ENCODE results near the gene SLC35D3.
A peak's percentile ranks its signal among the peaks of the same experiment; 100 is the strongest.
"Not testable (repeated sequence)": the region's sequence is repeated elsewhere in the genome, so short reads cannot be mapped to it uniquely, and the experiment has no call there.

Gene SLC35D3

DNA sequence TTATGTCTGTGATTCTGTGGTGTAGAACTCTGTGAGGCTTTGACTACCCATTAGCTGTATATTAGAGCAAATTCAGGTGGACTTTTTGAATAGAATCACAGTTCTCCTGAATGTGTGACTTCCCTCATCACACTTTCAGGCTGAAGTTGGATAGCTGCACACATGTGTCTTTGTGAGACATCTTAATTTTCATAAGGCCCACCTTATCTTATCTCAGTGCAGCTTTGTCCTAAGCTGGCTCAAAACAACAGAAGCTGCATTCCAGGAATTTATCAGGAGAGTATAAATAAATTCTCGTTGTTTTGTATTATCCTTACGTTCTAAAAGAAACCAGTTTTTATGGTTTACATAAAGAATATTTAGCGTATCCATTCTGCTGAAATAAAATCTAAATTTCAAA is 26.2 kb upstream of the SLC35D3 start:
- Histone ChIP-seq H3K4me1 (ENCODE audit: control insufficient read depth, insufficient read depth, low read length) (no peaks in the 10 kb centered on the region), H3K9ac (ENCODE audit: low read length) (no peak overlapping the region), H3K9me3 (ENCODE audit: control insufficient read depth, low read length) (no peaks in the 10 kb centered on the region), H3K4me3 (ENCODE audit: low read length) (no peak overlapping the region), H3K36me3 (ENCODE audit: control insufficient read depth, insufficient read depth, low read length, severe bottlenecking) (peaks cover 12% of the 10 kb centered on the region), H3K27me3 (replicated peaks; ENCODE audit: control insufficient read depth, insufficient read depth, low read length) (no peaks in the 10 kb centered on the region)
- DNase-seq (ENCODE audit: low read depth): no peak

DNA sequence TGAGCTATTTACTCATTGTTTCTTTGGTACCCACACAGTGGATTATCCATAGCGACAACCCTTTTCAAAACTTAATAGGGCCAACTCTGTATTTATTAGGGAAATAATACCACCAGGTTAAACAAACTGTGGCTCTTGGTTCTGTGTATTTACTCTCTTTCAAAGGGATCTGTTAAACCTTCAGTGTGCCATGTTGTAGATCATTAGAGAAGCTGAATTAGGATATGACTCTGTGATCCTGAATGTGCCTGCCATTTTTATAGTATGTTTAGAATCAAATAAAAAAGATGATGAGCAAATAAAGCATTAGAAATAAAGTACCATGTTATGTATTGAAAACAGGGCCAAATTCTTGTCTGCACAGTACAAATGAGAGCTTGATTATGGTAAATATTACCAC is 25.0 kb upstream of the SLC35D3 start:
- H3K36me3 ChIP-seq (ENCODE audit: control insufficient read depth, insufficient read depth, low read length, severe bottlenecking): peaks cover 17% of the 10 kb centered on the region
- H3K27me3 ChIP-seq (replicated peaks; ENCODE audit: control insufficient read depth, insufficient read depth, low read length): no peaks in the 10 kb centered on the region
- H3K4me3 ChIP-seq (ENCODE audit: low read length): no peak overlapping the region
- no peak overlapping the region for H3K9ac ChIP-seq (ENCODE audit: low read length)
- DNase-seq (ENCODE audit: low read depth): no peak
- no peaks in the 10 kb centered on the region for H3K4me1 ChIP-seq (ENCODE audit: control insufficient read depth, insufficient read depth, low read length)
- no peaks in the 10 kb centered on the region for H3K9me3 ChIP-seq (ENCODE audit: control insufficient read depth, low read length)

DNA sequence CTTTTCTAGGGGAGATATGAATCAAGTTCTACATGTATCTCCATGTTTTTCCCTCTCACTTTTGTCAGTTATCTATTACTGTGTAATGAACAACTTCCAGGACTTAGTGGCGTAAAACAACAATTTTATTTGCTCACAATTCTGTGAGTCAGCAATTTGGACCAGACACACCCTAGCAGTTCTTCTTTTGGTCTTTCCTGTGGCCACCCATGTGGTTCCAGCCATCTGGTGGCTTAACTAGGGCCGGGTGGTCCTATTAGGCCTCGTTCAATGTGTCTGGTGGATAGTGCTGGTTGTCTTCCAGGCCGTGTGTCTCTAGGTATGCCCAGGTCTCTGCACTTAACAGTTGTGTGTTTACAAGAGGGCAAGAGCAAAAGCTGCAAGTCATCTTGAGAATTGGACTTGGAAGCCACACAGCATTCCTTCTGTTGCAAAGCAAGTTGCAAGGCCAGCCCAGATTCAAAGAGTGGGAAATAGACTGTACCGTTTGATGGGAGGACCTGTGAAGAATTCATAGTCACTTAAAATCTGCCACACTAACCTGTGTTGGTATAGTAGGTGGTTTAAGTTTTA is 20.8 kb upstream of the SLC35D3 start:
- DNase-seq (ENCODE audit: low read depth): no peak

DNA sequence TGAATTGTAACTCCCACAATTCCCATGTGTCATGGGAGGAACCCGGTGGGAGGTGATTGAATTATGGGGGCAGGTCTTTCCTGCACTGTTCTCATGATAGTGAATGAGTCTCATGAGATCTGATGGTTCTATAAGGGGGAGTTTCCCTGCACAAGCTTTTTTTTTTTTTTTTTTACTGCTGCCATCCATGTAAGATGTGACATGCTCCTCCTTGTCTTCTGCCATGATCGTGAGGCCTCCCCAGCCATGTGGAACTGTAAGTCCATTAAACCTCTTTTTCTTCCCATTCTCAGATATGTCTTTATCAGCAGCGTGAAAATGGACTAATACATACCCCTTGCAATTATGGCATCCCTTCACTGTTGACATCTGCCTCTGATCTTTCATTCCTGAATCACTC is 17.6 kb upstream of the SLC35D3 start:
- not testable (repeated sequence) for H3K4me1 ChIP-seq (ENCODE audit: control insufficient read depth, insufficient read depth, low read length); H3K9me3 ChIP-seq (ENCODE audit: control insufficient read depth, low read length); DNase-seq (ENCODE audit: low read depth); H3K4me3 ChIP-seq (ENCODE audit: low read length); H3K27me3 ChIP-seq (replicated peaks; ENCODE audit: control insufficient read depth, insufficient read depth, low read length); H3K9ac ChIP-seq (ENCODE audit: low read length)
- peaks cover 15% of the 10 kb centered on the region for H3K36me3 ChIP-seq (ENCODE audit: control insufficient read depth, insufficient read depth, low read length, severe bottlenecking)

More for the DNA sequence above, 20.8 kb upstream of the SLC35D3 start:
- Histone ChIP-seq H3K9me3 (ENCODE audit: control insufficient read depth, low read length) (no peaks in the 10 kb centered on the region), H3K36me3 (ENCODE audit: control insufficient read depth, insufficient read depth, low read length, severe bottlenecking) (peaks cover 23% of the 10 kb centered on the region), H3K4me1 (ENCODE audit: control insufficient read depth, insufficient read depth, low read length) (no peaks in the 10 kb centered on the region), H3K27me3 (replicated peaks; ENCODE audit: control insufficient read depth, insufficient read depth, low read length) (no peaks in the 10 kb centered on the region), H3K9ac (ENCODE audit: low read length) (no peak overlapping the region), H3K4me3 (ENCODE audit: low read length) (no peak overlapping the region)

DNA sequence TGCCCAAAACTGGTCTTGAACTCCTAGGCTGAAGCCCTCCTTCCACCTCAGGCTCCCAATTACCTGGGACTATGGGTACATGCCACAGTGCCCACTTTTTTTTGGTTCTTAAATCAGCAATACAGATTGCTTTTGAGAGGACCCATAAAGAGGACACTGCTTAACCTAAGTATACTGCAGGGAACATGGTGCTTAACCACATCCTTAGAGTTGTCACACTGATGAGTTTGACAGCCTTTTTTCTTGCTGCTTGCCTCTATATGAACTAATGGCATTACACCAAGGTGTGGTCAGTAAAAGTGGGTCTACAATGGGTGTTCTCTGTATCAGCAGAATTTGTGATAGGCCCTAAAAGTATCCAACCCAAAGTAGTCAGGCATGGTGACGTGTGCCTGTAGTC is 7.2 kb upstream of the SLC35D3 start:
- no peaks in the 10 kb centered on the region for H3K9me3 ChIP-seq (ENCODE audit: control insufficient read depth, low read length)
- peaks cover 12% of the 10 kb centered on the region for H3K36me3 ChIP-seq (ENCODE audit: control insufficient read depth, insufficient read depth, low read length, severe bottlenecking)
- peaks cover 10% of the 10 kb centered on the region for H3K27me3 ChIP-seq (replicated peaks; ENCODE audit: control insufficient read depth, insufficient read depth, low read length)
- no peak overlapping the region for H3K9ac ChIP-seq (ENCODE audit: low read length)
- no peaks in the 10 kb centered on the region for H3K4me1 ChIP-seq (ENCODE audit: control insufficient read depth, insufficient read depth, low read length)
- no peak overlapping the region for H3K4me3 ChIP-seq (ENCODE audit: low read length)
- no peak for DNase-seq (ENCODE audit: low read depth)

DNA sequence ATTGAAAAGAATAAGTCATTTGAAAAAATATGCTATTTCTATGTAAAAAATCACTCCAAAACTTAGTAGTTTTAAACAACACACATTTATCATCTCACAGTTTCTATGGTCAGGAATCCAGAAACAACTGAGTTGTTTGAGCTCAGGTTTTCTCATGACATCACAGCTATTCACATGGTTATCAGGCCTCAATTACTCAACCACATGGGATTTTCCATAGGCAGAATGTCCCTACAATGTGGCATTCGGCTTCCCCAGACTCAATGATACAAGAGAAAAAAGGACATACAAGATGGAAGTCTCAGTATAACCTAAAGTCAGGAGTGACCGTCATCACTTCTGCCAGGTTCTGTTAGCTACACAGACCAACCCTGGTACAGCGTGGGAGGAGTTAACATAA is 3.4 kb upstream of the SLC35D3 start:
- Histone ChIP-seq H3K4me3 (ENCODE audit: low read length) (no peak overlapping the region), H3K27me3 (replicated peaks; ENCODE audit: control insufficient read depth, insufficient read depth, low read length) (peaks cover 25% of the 10 kb centered on the region), H3K9ac (ENCODE audit: low read length) (no peak overlapping the region), H3K4me1 (ENCODE audit: control insufficient read depth, insufficient read depth, low read length) (peaks cover 16% of the 10 kb centered on the region), H3K36me3 (ENCODE audit: control insufficient read depth, insufficient read depth, low read length, severe bottlenecking) (peaks cover 9% of the 10 kb centered on the region), H3K9me3 (ENCODE audit: control insufficient read depth, low read length) (no peaks in the 10 kb centered on the region)
- no peak for DNase-seq (ENCODE audit: low read depth)

DNA sequence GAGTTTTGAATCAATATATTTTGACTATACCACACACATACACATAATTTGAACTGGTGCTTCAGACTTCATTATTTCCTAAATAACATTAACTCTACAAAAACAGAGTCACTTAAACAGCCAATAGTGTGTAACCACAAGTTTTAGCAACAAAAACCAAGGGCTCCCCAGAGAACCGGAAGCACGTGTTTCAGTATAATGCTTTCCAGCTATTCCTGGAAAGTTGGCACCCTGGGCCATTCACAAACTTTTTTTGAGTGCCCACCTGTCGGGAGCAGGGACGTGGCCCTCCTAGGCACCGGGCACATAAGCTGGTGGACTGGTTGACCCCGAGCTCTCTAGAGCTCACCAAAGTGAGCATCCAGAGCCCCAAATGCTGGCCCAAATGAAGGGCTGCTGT is 1.9 kb upstream of the SLC35D3 start:
- H3K27me3 ChIP-seq (replicated peaks; ENCODE audit: control insufficient read depth, insufficient read depth, low read length): peaks cover 25% of the 10 kb centered on the region
- peaks cover 16% of the 10 kb centered on the region for H3K4me1 ChIP-seq (ENCODE audit: control insufficient read depth, insufficient read depth, low read length)
- H3K4me3 ChIP-seq (ENCODE audit: low read length): no peak overlapping the region
- H3K36me3 ChIP-seq (ENCODE audit: control insufficient read depth, insufficient read depth, low read length, severe bottlenecking): peaks cover 9% of the 10 kb centered on the region
- no peak overlapping the region for H3K9ac ChIP-seq (ENCODE audit: low read length)
- DNase-seq (ENCODE audit: low read depth): no peak
- no peaks in the 10 kb centered on the region for H3K9me3 ChIP-seq (ENCODE audit: control insufficient read depth, low read length)

DNA sequence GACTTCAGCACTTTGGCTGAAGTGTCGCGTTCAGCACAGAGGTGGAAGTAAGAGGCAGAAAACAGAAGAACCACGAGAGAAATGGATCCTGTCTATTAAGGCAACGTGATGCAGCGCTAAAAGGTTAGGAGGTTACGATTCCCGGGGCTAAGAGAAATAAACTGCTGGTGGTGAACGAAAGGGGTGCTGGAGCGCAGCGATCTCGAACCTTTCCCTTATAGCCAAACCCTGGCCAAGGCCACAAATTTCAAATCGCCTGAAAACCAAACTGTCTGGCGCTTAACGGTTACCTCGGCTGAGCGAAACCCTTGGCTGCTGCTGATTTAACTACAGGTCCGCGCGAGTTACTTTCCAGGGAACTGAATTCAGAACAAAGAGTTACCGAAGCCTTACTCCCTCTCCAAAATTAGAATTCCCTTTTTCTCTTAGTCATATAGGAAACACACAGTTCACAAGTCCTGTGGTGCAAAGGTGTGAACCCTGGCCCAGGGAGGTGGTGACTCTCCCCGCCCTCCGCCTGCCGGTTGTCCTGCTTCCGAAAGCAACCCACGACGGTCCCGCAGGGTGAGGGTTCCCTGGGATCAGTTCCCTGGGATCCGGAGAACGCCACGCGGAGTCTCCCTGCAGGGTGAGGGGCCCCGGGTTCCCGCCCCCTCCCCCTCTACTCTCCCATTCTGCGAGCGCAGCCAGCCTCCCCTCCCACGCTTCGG is 1.3 kb upstream of the SLC35D3 start:
- peaks cover 4% of the 10 kb centered on the region for H3K36me3 ChIP-seq (ENCODE audit: control insufficient read depth, insufficient read depth, low read length, severe bottlenecking)
- H3K9ac ChIP-seq (ENCODE audit: low read length): no peak overlapping the region
- H3K27me3 ChIP-seq (replicated peaks; ENCODE audit: control insufficient read depth, insufficient read depth, low read length): peaks cover 25% of the 10 kb centered on the region
- peak overlapping the region; percentile 71 for H3K4me3 ChIP-seq (ENCODE audit: low read length)
- peak; percentile 20 for DNase-seq (ENCODE audit: low read depth)
- H3K9me3 ChIP-seq (ENCODE audit: control insufficient read depth, low read length): no peaks in the 10 kb centered on the region
- H3K4me1 ChIP-seq (ENCODE audit: control insufficient read depth, insufficient read depth, low read length): peaks cover 16% of the 10 kb centered on the region

DNA sequence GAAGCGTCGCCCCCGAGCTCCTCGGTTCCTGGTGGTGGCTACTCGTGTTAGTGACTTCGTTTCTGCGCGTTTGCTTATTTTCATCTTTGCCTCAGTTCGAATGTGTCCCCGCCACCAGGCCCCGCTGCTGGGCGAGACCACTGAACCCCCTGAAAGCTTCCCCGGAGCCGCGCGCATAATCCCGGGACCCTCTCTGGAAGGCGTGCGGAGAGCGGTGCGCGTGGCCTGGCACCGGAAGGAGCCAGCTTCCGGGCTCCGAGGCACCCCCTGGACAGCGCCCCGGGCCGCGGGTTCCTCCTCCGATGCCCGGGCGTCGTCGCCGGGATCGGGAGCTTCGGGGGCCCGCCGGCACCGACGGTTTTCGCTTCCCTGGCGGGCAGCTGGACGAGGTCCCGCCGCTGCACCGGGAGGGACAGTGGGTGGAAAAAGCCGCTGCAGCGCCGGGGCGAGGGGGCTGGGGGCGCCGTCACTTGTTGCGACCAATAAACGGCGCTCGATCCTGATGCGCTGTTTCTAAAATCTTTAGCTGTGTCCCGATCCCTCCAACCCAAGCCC is 643 bp upstream of the SLC35D3 start:
- Histone ChIP-seq H3K4me3 (ENCODE audit: low read length) (peak overlapping the region; percentile 71), H3K27me3 (replicated peaks; ENCODE audit: control insufficient read depth, insufficient read depth, low read length) (peaks cover 25% of the 10 kb centered on the region), H3K36me3 (ENCODE audit: control insufficient read depth, insufficient read depth, low read length, severe bottlenecking) (no peaks in the 10 kb centered on the region), H3K9me3 (ENCODE audit: control insufficient read depth, low read length) (no peaks in the 10 kb centered on the region), H3K9ac (ENCODE audit: low read length) (no peak overlapping the region), H3K4me1 (ENCODE audit: control insufficient read depth, insufficient read depth, low read length) (peaks cover 16% of the 10 kb centered on the region)
- DNase-seq (ENCODE audit: low read depth): peak; percentile 61

DNA sequence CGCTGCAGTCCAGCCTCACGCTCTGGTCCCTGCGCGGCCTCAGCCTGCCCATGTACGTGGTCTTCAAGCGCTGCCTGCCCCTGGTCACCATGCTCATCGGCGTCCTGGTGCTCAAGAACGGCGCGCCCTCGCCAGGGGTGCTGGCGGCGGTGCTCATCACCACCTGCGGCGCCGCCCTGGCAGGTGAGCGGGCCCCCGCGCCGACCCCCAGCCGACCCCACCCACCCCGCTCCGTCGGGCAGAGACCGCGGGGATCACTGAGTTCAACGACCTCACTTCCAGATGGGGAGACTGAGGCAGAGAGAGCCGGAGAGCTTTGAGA is 545 bp downstream of the SLC35D3 start:
- Histone ChIP-seq H3K36me3 (ENCODE audit: control insufficient read depth, insufficient read depth, low read length, severe bottlenecking) (no peaks in the 10 kb centered on the region), H3K27me3 (replicated peaks; ENCODE audit: control insufficient read depth, insufficient read depth, low read length) (peaks cover 25% of the 10 kb centered on the region), H3K4me1 (ENCODE audit: control insufficient read depth, insufficient read depth, low read length) (peaks cover 16% of the 10 kb centered on the region), H3K9me3 (ENCODE audit: control insufficient read depth, low read length) (no peaks in the 10 kb centered on the region), H3K4me3 (ENCODE audit: low read length) (peak overlapping the region; percentile 71), H3K9ac (ENCODE audit: low read length) (no peak overlapping the region)
- no peak for DNase-seq (ENCODE audit: low read depth)

DNA sequence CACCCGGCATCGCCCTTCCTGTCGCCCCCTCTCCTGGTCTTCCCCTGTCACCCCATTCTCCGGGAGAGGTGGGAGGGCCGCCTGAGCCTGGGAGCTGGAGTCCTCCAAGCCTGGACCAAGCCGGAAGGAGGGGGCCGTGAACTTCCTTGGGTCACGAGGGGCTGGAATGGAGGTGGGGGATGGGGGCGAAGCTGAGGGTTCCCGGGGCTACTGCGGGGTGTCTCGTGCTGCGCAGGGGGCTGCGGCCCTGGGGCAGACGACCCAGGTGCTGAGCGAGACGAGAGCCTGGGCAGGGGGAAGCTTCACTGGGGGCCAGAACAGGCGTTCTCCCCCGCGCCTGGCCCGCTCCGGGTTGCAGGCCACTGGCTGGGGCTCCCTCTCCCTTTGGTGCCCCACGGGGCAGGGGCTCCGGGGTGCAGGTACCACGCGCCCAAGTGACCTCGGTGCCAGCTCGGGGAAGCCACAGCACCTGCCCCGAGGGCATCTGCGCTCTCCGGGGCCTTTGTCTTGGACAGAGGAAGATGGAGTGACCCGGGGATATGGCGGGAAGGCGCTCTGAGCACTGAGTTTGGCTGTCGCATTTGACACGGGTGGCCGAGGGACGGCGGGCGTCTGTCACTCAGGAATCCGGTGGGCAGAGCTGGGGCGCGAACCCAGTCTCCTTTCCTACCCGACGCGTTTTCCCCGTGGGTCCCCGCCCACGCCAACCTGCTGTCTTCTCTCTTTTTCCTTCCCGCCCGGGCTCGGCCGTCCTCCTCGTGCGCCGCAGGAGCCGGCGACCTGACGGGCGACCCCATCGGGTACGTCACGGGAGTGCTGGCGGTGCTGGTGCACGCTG is 1.2 kb downstream of the SLC35D3 start:
- no peak for DNase-seq (ENCODE audit: low read depth)
- peaks cover 25% of the 10 kb centered on the region for H3K27me3 ChIP-seq (replicated peaks; ENCODE audit: control insufficient read depth, insufficient read depth, low read length)
- no peaks in the 10 kb centered on the region for H3K9me3 ChIP-seq (ENCODE audit: control insufficient read depth, low read length)
- no peak overlapping the region for H3K4me3 ChIP-seq (ENCODE audit: low read length)
- no peak overlapping the region for H3K9ac ChIP-seq (ENCODE audit: low read length)
- H3K36me3 ChIP-seq (ENCODE audit: control insufficient read depth, insufficient read depth, low read length, severe bottlenecking): no peaks in the 10 kb centered on the region
- peaks cover 16% of the 10 kb centered on the region for H3K4me1 ChIP-seq (ENCODE audit: control insufficient read depth, insufficient read depth, low read length)
